Astrocyte (in vitro differentiated cells and primary cell): Measurements from ENCODE around the gene CNNM2.

ENCODE experiments used
- CTCF ChIP-seq: IDR thresholded peaks from 2 replicates; pipeline ENCODE4 v1.5.1; 2011; ENCODE audit warnings: low read depth, mild to moderate bottlenecking, inconsistent platforms, low read length, moderate library complexity; ENCODE audit not compliant: insufficient read depth
- EZH2 ChIP-seq: IDR thresholded peaks from 2 replicates; pipeline ENCODE4 v1.6.1; 2012; ENCODE audit warnings: mild to moderate bottlenecking, low read length, inconsistent platforms; ENCODE audit not compliant: insufficient read depth

DNA sequence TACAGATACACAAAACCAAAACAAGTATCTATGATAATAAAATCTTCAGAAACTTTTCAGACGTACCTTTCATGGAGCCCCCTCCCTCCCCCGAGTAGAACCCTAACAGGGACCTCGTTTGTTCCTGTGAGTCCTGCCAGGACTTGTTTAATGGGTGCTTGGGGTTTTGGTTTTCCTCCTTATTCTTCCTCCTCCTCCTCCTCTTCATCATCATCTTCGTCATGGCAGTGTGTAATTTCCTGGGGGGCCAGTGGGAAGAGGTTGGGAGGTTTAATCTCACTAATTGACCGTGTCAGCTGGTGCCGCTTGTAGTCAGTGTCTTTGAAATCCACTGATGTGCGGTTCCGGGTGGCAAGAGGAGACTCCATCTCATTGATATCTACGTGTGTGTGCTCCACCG lies 171.4 kb downstream of the CNNM2 start:
- TF ChIP-seq CTCF, result no peak
- no peak for TF ChIP-seq EZH2
